Hindlimb muscle (tissue), 1 donor: Measurements from ENCODE around the gene QSOX2. TPM values are rescaled to one million over a fixed set of nuclear protein-coding genes. Genes with fewer than 3 reads are reported as not detected.
A peak's percentile ranks its signal among the peaks of the same experiment; 100 is the strongest.

Experiments
- DNase-seq: peaks from one replicate; pipeline ENCODE4 v3.0.0-alpha.2; 2013
- polyA plus RNA-seq: library from polyadenylated mRNA; unstranded; fragments of 120-200 nt; gene quantifications from one replicate; pipeline ENCODE4 v1.2.1, GENCODE V29; 2013; ENCODE audit not compliant: insufficient read length

QSOX2 gene
- polyA plus RNA-seq, 1 donor: 8.3 TPM

DNA sequence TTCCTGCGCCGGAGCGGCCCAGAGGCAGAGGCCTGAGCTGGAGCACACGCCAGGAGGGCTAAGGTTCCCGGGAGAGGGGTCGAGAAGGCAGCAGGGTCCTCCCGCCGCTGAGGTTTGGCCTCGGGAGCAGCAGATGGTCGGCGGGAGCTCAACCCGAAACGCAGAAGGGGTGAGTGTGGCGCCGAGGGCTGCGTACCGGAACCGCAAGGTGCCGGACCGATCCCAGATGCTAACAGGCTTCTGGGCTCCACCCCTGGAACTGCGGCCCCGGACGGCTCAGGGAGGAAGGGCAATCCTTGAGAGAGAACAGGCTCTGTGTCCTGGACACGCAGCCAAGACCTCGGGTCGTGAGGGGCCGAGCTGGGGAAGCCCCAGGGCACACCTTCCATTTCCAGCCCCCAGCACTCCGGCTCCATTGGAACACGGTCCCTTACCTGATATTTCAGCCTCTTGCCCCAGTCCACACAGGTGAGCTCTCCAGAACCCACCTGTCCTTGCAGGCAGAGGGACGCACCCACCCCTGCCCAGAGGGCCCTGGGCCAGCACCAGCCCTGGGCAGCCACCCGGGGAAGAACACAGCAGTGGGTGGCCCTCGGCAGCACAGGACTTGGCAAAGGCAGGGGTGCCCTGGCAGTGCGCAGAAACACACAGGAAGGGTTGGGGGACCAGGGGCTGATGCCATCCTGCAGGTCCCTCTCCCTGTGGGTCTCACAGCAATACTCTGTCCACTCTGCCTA lies 42.0 kb downstream of the QSOX2 start:
- DNase-seq: no peak

DNA sequence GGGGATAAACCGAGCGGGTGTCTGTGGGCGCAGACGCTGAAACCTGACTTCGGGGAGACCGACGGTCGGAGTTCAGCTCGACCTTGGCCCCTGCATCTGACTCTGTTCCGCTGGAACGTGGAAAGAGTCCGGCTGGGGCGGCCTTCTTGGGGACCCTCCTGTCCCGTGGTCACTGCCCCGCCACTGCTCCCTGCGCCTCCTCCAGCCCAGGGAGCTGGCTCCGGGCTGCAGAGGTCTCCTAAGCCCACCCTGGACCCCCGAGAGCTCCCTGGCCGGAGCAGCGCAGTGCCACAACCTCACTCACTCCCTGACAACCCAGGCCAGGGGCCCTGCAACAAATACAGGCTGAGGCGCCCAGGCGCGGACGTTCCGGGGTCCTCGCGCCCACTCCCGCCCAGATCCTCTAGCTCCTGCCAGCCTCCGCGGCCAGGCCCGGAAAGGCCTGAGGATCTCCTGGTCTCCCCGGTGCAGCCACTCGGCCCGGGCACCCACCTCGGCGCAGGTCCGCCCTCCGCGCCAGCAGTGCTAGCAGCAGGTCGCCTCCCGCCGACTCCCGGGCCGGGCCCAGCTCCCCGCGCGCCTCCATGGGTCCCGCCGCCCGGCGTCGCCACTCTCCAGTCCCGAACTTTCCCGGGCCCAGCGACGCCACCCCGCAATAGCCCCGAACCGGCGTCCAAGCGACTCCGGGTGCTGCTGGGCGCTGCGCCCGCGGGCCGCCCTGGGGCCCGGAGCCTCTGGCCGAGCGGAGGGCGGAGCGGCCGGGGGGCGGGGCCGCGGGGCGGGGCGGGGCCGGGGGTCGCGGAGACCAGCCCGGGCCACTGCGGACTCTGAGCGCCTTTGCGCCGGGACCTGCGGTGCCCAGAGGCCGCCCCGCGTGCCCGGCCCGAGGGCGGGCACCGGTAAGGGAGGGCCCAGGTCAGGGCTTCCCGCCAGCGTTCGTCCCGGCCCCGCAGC lies 42.9 kb downstream of the QSOX2 start:
- DNase-seq: no peak

DNA sequence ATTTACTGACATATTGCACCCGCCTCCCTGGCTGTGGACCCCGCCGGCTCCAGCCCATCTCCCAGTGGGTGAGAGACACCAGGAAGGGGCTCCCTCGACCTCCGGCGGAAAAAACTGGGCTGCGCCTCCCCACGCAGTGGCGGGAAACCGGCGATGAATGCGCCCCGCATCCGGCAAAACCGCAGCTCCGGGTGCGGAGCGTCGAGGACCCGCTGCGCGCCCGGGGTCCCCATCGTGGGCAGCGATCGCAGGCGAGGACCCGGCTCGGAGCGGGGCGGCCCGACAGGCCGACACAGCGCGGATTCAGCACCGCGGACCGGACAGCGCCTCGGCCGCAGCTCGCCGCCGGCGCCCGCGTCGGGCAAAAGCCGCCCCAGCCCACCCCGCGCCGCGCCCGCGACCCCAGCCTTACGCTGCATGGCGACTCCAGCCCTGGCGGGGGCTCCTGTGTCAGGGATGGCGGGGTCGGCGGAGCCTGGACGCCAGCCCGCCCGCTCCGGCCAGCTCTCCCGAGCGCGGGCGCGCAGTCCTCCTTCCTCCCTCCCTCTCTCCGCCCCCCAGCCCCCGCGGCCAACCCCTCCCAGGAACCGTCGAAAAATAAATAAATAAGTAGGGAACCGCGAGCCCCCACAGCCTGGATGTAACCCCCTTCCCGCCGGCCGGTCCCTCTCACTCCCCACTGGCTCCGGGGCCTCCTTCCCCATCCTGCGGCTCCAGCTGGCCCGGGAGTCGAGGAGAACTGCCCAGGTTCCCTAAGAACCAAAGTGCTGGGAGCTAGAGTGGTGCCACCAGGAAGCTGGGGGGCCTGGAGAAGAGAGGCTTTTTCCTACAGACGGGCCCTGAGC lies 43.8 kb downstream of the QSOX2 start:
- peak; percentile 56 for DNase-seq

DNA sequence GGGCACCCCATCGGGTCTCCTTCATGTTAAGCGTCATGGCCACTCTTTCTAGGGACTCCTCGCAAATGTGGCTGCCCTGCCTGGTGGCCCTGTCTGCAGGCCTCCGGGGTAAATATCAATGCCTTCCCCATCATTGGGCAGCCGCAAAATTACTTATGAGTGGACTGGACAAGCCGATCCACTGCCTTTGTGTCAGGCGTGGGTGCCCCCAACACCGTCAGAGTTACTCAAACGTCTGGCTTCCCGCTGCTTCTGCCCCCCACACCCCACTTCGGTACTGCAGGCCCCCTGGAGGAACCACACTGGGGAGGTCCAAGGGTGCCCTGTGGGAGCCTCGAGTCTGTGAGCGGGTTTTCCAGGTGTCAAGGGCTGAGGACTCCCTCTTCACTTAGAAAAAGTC lies 44.4 kb downstream of the QSOX2 start:
- no peak for DNase-seq

DNA sequence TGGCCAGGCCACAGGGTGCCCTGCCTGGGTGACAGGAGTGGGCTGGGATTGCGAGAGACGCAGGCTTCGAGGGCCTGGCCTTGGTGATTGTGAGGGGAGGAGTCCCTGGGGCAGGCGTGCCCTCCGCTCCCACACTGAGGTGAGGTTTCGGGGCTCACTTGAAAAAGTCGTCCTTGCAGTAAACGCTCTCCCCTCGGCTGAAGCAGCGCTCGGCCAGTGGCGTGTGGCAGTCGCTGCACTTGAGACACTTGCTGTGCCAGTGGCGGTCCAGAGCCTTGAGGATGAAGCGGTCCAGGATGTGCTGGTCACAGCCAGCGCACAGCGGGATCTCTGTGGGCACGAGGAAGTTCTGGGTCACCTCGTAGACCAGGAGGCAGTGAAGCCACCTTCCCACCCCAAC lies 45.2 kb downstream of the QSOX2 start:
- DNase-seq: no peak

DNA sequence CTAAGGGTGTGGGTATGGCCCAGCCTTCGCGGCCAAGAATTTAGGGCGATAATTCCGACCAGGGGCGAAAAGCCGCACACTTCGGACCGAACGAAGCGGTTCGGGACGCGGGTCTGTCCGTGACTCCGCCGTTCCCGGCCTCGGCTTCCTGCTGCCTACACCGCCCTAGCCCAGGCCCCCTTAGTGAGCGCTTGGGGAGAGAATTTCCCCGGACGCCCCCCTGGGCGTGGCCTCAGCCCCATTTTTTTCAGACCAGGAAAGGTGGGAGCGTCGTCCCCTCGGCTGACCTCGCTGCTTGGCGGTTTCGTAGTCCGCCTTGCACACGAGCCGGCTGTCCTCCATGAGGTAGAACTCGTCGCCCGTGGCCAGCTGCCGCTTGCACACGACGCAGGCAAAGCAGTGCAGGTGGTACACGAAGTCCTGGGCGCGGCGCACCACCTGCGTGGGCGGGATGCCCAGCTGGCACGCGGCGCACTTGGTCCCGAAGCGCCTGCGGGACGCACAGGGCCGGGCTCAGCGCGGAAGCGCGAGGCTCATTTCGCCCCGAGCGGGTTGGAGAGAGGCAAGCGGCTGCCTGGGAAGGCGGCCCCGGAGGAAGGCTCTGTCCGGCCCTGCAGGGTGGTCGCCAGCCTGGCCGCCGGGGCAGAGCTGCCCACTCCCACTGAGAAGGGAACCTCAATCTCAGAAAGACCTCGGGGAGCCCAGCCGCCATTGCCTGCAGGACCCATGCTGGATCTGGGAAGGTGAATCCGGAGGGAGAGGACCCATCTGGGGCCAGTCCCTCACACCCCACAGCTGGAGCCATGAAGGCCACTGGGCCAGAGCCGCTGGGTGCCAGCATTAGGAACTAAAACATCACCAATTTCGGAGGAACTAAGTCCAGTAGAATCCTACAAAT lies 46.0 kb downstream of the QSOX2 start:
- no peak for DNase-seq

DNA sequence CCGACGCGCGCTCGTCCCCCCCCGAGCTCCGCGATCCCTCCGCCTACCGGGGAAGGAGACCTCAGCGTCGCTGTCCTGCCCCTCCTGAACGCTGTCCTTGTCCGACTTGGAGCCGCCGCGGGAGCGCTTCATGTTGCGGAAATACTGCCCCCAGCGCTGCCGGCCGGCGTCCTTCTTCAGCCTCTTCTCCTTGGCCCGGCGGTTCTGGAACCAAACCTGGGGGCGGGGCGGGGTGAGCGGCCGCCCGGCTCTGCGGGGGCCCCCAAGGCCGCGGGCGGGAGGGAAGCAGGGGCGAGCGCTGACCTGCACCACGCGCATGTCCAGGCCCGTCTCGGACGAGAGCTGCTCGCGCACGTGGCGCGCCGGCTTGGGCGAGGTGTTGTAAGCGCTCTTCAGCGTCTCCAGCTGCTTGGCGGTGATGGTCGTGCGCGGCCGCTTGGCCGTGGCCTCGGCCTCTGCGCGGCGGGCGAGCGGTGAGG lies 47.0 kb downstream of the QSOX2 start:
- no peak for DNase-seq

DNA sequence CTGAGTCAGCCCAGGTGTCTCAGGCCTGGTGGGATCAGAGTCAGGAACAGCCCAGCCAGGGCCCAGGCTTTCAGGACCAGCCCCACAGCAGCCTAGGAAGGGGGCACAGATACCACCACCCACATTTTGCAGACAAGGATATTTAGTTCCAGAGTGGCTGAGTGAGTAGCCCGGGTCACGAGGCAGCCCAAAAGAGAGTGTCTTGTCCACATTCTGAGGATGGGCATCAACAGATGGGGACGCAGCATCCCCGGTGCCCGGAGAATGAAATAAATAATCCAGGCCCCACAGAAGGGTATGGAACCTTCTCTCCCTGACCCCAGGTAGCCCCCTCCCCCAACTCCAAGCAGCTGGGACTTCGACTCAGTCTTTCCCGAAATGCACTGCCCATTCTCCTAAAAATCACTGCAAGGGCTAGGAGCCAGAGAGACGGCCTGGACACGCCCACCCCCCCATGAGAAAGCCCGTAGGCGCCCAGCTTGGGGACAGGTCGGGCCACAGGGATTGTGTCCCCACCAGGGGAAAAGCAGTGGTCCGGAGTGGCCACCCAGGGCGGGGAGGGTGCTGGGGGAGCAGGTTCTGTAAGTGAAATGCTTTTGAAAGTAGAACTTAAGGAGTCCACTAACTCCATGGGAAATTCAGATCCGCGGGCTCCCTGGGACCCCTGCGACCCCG lies 47.5 kb downstream of the QSOX2 start:
- no peak for DNase-seq

DNA sequence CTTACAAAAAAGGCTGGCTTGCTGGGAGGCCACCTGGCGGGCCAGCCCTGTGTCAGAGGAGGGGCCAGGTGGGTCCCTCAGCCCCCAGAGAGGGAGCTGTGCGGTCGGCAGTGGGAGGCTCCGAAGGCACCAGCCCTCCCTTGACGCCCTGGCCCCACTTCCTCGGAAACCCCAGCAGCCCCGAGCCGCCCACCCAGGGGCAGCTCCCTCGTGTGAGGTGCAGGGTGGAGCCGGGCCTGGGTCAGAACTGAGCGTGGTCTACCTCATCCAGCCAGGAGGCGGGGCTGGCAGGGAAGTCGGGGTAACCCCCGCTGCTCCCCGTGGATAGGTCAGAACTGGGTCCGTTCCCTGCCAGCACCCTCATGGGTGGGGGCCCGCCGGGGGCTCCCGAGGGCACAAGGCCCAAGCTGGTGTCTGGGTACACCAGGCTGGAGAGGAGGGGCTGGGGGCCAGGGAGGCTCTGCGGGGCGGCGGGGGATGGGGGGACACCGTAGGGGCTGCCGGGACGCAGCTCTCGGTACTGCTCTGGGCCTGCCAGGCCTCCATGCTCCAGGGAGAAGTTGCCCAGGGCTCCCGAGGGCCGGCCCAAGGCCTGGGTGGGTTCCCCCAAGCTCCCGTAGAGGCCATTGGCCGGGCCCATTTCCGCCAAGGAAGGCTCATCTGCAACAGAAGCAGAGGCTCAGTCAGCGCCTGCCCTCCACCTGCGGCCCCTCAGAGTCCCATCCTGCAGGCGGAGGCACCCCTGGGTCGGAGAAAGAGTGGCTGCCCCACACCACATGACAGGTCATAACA lies 48.3 kb downstream of the QSOX2 start:
- DNase-seq: no peak

DNA sequence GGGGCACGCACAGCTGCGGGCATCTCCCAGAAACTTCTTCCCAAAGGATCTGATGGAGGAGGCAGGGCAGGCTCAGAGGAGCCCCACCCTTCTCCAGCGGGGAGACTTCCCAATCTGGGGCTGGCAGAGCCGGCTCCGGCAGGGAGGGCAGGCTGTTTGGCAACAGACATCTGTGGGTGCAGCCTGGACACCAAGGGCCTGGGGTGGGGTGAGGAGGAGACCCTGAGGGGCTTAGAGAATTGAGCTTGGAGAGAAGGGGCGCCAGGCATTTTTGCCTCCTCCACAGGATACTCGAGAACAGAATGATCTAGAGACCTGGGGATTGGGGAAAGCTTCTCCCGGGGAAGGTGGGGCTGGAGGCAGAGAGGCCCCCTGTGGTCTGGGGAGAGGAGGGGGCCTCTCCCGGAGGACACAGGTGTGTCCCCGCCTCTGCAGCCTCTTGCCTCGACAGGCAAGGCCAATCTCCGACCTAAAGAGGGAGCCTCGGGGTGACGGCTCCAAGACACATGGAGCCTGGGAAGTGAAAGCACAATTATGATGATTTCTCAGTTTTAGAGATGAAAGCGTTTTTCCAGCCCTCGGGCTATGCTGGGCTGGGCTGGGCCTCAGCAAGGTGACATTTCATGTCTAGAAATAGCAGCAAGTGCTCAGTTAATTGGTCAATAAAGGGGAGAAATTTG lies 49.1 kb downstream of the QSOX2 start:
- DNase-seq: no peak

DNA sequence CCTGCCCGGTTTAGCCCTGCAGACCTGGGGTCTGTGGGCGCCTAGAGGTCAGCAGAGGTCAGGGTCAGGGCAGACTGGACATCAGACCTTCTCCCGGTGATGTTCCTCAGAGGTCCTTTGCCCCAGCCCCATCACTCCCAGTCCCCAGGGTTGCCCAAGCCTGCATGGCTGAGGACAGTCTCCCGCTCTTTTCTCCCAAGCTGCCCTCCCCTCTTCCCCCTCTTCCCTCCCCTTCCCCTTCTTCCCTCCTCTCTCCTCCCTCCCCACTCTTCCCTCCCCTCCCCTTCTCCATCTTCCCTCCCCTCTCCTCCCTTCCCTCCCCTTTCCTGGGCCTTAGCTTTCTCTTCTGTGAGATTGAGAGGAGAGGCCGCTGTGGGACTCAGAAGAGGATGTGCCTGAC lies 51.1 kb downstream of the QSOX2 start:
- DNase-seq: no peak

DNA sequence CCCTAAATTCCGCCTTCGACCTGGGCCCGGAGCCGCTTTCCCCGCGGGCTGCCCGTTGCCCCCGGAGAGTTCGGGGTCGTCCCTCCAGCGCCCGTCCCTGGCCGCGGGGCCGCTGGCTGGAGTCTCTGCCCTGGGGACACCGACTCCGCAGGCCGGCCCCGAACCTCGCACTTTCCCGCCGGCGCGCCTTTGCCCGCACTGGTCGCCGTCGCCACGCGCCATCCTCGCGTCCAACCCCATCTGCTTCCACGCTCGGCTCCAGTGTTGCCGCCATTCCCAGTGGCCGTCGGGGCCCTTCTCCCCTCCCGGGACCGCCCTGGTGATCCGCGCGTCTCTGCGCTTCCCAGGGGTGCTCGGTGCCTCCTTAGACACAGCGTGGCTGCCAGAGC lies 51.7 kb downstream of the QSOX2 start:
- no peak for DNase-seq

DNA sequence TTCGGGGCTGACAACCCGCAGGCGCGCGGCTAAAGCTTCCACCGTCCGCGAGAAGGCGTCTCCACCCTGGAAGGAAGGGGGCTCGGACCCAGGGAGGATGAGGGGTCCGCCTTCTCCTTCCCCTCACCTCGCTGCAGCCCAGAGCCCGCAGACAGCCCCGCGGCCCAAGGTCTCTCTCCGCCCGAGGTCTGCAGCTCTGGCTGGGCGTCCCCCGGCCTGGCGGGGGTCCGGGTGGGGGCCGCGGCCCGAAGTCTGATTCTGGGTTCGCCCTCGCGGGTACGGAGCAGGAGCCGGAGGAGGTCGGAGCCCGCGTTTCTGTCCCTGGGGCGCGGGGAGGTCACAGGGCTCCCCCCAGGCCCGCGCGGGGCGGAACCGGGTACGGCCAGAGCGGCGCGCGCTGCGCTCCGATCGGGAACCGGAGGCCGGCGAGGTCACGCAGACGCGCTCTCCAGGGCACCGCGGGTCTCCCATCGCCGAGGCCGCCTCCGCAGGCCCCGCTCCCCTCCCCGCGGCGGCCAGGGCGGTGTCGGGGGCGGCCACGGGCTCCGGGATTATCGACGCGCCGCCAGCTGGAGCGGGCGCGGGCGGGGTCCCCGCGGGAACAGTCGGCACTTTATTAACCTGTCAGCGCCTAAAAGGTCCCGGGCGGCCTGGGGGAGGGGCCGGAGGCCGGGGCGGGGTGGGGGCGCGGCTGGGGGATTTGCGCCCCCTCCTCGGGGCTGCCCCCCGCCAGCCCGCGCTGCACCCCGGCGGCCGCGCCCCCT lies 52.3 kb downstream of the QSOX2 start:
- no peak for DNase-seq

DNA sequence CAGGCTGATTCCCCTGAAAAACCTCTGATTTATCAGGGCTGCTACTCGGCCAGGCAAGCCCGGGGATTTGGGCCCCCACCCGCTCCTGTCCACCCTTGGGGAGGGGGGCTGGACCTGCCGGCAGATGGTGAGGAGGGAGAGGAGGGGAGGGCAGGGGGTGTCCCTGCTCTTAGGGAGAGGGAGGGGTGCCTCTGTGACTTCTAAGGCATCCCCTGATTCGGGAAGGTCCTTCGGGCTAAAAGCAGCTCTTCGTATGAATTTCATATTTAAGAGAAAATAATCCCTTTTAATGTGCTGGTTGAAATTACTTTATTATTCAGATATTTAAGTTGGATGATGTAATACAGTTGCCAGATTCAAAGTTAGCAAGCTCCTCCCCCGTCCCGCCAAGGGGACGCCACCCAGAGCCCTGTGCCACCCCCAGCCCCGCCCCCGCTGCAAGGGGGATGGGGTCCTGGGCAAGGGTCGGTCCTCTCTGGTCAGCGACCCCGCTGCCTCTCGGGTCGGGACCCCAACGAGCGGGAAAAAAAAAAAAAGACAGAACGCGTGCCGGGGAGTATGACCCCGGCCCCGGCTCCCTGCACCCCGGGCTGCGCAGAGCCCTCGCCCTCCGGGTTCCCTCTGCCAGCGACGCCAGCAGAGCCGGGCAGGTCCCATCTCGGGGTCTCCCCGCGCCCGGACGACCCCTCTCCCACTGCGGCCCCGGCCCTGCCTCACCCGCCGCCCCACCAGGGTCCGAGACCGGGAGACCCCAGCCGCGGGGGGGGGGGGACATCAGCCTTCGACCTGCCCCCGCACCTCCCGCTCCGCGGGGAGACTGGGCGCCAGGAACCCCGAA lies 53.1 kb downstream of the QSOX2 start:
- DNase-seq: no peak

DNA sequence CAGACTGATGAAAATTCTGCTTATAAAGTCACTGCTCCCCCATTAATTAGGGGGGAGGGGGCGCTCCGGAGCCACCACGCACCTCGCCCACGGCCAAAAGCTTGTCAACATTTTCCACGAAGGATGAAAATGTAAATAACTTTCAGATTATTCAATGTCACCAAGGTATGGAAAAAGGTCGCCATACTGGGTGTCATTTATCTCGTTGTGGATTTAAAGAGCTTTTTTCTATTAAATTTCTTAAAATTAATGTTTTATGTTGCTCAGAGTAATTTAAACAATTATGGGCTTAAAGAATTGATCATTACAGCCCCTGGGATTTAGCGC lies 53.7 kb downstream of the QSOX2 start:
- DNase-seq: no peak

DNA sequence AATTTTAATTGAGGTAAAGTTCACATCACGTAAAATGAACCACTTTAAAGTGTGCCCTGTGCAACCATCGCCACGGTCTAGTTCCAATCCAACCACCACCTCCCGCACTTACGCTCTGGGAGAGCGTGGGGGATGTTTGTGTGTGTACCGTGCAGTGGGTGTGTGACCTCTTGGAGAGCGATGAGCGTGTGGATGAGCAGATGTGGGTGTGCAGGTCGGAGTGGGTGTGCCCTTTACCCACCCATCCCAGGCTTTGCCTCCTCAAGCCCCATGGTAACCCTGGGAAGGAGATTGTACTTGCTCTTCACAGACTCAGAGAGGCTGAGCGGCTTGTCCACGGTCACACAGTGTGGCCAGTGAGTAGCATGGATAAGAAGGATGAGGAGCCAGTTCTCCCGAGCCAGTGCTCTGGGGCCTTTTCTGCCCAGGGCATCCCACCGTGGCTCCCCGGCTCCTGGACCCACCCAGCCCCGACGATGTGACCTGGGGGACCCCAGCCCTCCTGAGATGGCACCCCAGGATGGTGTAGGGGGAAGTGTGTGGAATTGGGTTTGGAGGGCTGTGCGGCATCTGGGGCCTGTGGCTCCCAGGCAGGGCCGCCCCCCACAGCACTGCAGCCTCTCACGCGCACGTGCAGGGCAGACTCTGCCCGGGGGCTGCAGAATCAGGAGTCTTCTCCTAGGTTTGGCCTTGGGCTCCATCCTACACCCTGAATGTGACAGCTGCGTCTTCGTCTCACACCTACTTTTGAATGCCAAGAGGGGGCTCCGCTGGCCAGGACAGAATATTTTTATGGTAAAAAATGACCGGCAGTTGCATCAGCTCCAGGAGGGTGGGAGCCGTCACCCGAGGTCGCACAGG lies 54.3 kb downstream of the QSOX2 start:
- no peak for DNase-seq

DNA sequence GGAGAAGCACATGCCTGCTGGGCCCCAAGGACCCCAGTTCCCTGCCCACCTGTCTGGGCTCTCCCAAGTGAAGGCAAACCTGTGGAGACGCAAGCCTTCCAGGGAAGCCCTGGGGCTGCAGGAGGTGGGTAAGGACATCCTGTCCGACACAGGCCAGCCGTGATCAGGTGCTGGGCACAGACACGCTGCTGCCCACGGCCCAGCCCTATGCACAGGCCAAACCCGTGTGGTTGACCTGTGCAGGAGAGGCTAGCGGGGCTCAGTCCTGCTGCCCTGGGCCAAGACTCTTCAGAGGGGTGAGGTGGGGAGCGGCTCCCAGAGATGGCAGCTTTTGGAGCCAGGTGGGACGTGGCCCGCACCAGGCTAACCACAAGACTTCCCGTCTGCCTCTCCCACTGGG lies 55.0 kb downstream of the QSOX2 start:
- DNase-seq: no peak
